Endothelial cell of umbilical vein (primary cell): Measurements from ENCODE around the gene RO60. TPM values are rescaled to one million over a fixed set of nuclear protein-coding genes. Genes with fewer than 3 reads are reported as not detected.
"Not testable (repeated sequence)": the region's sequence is repeated elsewhere in the genome, so short reads cannot be mapped to it uniquely, and the experiment has no call there.

Experiments used
- BruUV-seq: library from RNA; stranded (reverse); fragments of 400-500 nt; replicated peaks from 2 replicates; lab custom pipeline; 2021; lab: Mats Ljungman, UMichigan
- CTCF ChIA-PET: fragments of 300-600, 350-600 bp; sonication (Branson Sonifier 250); formaldehyde crosslinking; loops from one replicate; lab custom pipeline; 2021; ENCODE audit warnings: antibody characterized with exemption, inconsistent platforms; lab: Charles Lee
- POLR2A ChIA-PET: fragments of 300-600, 350-600 bp; sonication (Branson Sonifier 250); formaldehyde crosslinking; loops from one replicate; lab custom pipeline; 2021; ENCODE audit warnings: antibody characterized with exemption, inconsistent platforms; lab: Charles Lee
- DNase-seq: peaks from one replicate; pipeline ENCODE4 v3.0.0-alpha.2; 2011; ENCODE audit warnings: low read depth, low spot score
- FAIRE-seq: peaks from 2 replicates; lab custom pipeline; 2011; peaks lifted over from hg19 to GRCh38; lab: Jason Lieb, UNC
- H2AFZ ChIP-seq: 2 replicates; pipeline ENCODE4 v1.6.0; 2012; ENCODE audit warnings: low read depth, low read length, control low read depth, inconsistent platforms
- H3K27ac ChIP-seq: 2 replicates; pipeline ENCODE4 v1.5.1; 2011; ENCODE audit warnings: low read depth, mild to moderate bottlenecking, control low read depth, low read length, moderate library complexity; ENCODE audit not compliant: insufficient read depth
- H3K27me3 ChIP-seq, 2 experiments: 2 replicates each; pipeline versions ENCODE4 v1.6.0 to v1.6.1; 2011; ENCODE audit warnings: low read length in 2 of 2, mixed read lengths in 1 of 2; ENCODE audit not compliant: control insufficient read depth in 2 of 2, insufficient read depth in 2 of 2
- H3K36me3 ChIP-seq, 2 experiments: 2 replicates in 1 of 2; 3 replicates in 1 of 2; pipeline ENCODE4 v1.5.1; 2011; ENCODE audit warnings: low read length in 2 of 2, mild to moderate bottlenecking in 1 of 2, moderate library complexity in 1 of 2; ENCODE audit not compliant: control insufficient read depth in 2 of 2, insufficient read depth in 2 of 2; ENCODE audit errors: extremely low read depth in 1 of 2
- H3K4me1 ChIP-seq: 3 replicates; pipeline ENCODE4 v1.5.1; 2011; ENCODE audit warnings: mild to moderate bottlenecking, low read length; ENCODE audit not compliant: control insufficient read depth, insufficient read depth; ENCODE audit errors: extremely low read depth
- H3K4me2 ChIP-seq: 2 replicates; pipeline ENCODE4 v1.6.1; 2011; ENCODE audit warnings: low read length, control low read depth, mixed read lengths; ENCODE audit not compliant: insufficient read depth
- H3K4me3 ChIP-seq, 3 experiments: fragments of 200-600 bp in 1 of 3; sonication (generic), shearing (Covaris generic) in 1 of 3; replicated peaks in 1 of 3; 2 replicates each; pipeline ENCODE4 v1.5.1; 2011 to 2016; ENCODE audit warnings: control low read depth in 3 of 3, low read length in 3 of 3, mild to moderate bottlenecking in 2 of 3, inconsistent platforms in 1 of 3, low read depth in 1 of 3, moderate library complexity in 1 of 3; ENCODE audit not compliant: insufficient read depth in 1 of 3
- H3K79me2 ChIP-seq: 2 replicates; pipeline ENCODE4 v1.6.0; 2012; ENCODE audit warnings: low read length, inconsistent platforms; ENCODE audit not compliant: control insufficient read depth, insufficient read depth
- H3K9ac ChIP-seq: replicated peaks from 2 replicates; pipeline ENCODE3; 2011; ENCODE audit warnings: low read length, control low read depth; ENCODE audit not compliant: insufficient read depth; ENCODE audit errors: extremely low read depth
- H3K9me1 ChIP-seq: replicated peaks from 3 replicates; pipeline ENCODE4 v1.6.0; 2011; ENCODE audit warnings: mild to moderate bottlenecking, low read length; ENCODE audit not compliant: control insufficient read depth, insufficient read depth; ENCODE audit errors: extremely low read depth
- H3K9me3 ChIP-seq: replicated peaks from 2 replicates; pipeline ENCODE4 v1.5.1; 2012; ENCODE audit warnings: low read length, inconsistent platforms; ENCODE audit not compliant: control insufficient read depth, insufficient read depth
- H4K20me1 ChIP-seq: replicated peaks from 2 replicates; pipeline ENCODE3; 2011; ENCODE audit warnings: mild to moderate bottlenecking, low read length; ENCODE audit not compliant: control insufficient read depth, insufficient read depth; ENCODE audit errors: extremely low read depth
- CTCF ChIP-seq, 2 donors: IDR thresholded peaks; 1 replicate in 1 of 2; 2 replicates in 1 of 2; pipeline ENCODE4 v1.5.1; 2011; ENCODE audit warnings: low read length in 2 of 2, mild to moderate bottlenecking in 2 of 2, moderate library complexity in 2 of 2, control low read depth in 1 of 2, inconsistent platforms in 1 of 2, low read depth in 1 of 2; ENCODE audit not compliant: insufficient read depth in 1 of 2; ENCODE audit errors: extremely low read depth in 1 of 2
- POLR2AphosphoS5 ChIP-seq: IDR thresholded peaks from 2 replicates; pipeline ENCODE4 v1.6.1; 2012; ENCODE audit warnings: low read depth, mild to moderate bottlenecking, control low read depth, low read length, moderate library complexity; ENCODE audit not compliant: insufficient read depth
- dilution Hi-C: fragments of 300-500 bp; cut with MboI; formaldehyde crosslinking; loops from one replicate; pipeline ENCODE4 v1.15.0; 2019; ENCODE audit warnings: low sequenced_read_pairs; ENCODE audit not compliant: extremely low pct_ligation_motif_present
- intact Hi-C: fragments of 100-400 bp; cut with micrococcal nuclease; formaldehyde crosslinking; loops from one replicate; pipeline ENCODE4 v1.10.0; 2022
- polyA plus RNA-seq, 4 experiments: library from polyadenylated mRNA; depleted of rRNA in 3 of 4; stranded (reverse) in 3 of 4; unstranded in 1 of 4; fragments of >200 nt; gene quantifications; 2 replicates each; pipeline versions ENCODE4 v1.2.1 to v1.2.3, GENCODE V29; 2011 to 2012; ENCODE audit warnings: missing spikeins in 1 of 4
- total RNA-seq: library from RNA; stranded (reverse); gene quantifications from 2 replicates; pipeline ENCODE4 v1.2.3, GENCODE V29; 2021

The RO60 gene
- total and polyA plus RNA-seq, 2 donors (not counting 3 experiments of a cell fraction or from before 2014, with no cell fraction given): 11.1 to 60.3 TPM

- Histone ChIP-seq H3K27ac (no peak overlapping the region), H3K4me1 (no peaks in the 10 kb centered on the region), H2AFZ (no peak overlapping the region), H3K79me2 (peaks cover 45% of the 10 kb centered on the region), H3K36me3 (no peaks in the 10 kb centered on the region), H3K4me2 (no peak overlapping the region), H3K9ac (no peak overlapping the region), H4K20me1 (no peaks in the 10 kb centered on the region), H3K9me1 (no peaks in the 10 kb centered on the region), H3K27me3 (no peaks in the 10 kb centered on the region), H3K9me3 (no peaks in the 10 kb centered on the region), H3K4me3 (no peak overlapping the region)
- dilution Hi-C loops (no loop called here), intact Hi-C loops (loop anchor here (1.0 kb wide), 1 partner anchor 226 kb away; no protein-coding TSS in a partner anchor)
- BruUV-seq: no TSS peak
- CTCF ChIA-PET: interaction anchor here (1.1 to 2.5 kb wide), 7 partner anchors 8 to 558 kb away, joined by 3 to 31 read pairs (median 7); no protein-coding TSS in a partner anchor
- DNase-seq (peak; percentile 38), FAIRE-seq (no peak)
- peak; percentile 5 to 9 for TF ChIP-seq CTCF (IDR thresholded peaks at IDR 0.05; ENCODE audit: extremely low read depth in 1 of 2, insufficient read depth in 1 of 2, low read depth in 1 of 2, low read length in 2 of 2)
- no peak for TF ChIP-seq POLR2AphosphoS5
- POLR2A ChIA-PET: interaction anchor here (1.1 kb wide), 1 partner anchor 224 kb away, joined by 3 read pairs; no protein-coding TSS in a partner anchor
Observed at GRCh38 chr1:193031431-193031830, 28.0 kb upstream of the RO60 start.

GRCh38 chr1:193032643-193033427, 26.6 kb upstream of the RO60 start:
- H4K20me1 ChIP-seq, H3K27me3 ChIP-seq, H3K36me3 ChIP-seq, H3K4me1 ChIP-seq, H3K4me3 ChIP-seq, H3K4me2 ChIP-seq, dilution Hi-C loops, H3K27ac ChIP-seq, intact Hi-C loops, DNase-seq, H3K9me3 ChIP-seq, H2AFZ ChIP-seq, BruUV-seq, FAIRE-seq, H3K9ac ChIP-seq, H3K9me1 ChIP-seq: not testable (repeated sequence)
- peaks cover 56% of the 10 kb centered on the region for H3K79me2 ChIP-seq
- ChIA-PET CTCF (interaction anchor here (0.6 to 2.5 kb wide), 12 partner anchors 8 to 573 kb away, joined by 3 to 31 read pairs (median 3); no protein-coding TSS in a partner anchor), POLR2A (interaction anchor here (1.1 kb wide), 1 partner anchor 225 kb away, joined by 3 read pairs; no protein-coding TSS in a partner anchor)
